Measurements from ENCODE around the gene ACSBG1.

GRCh38 chr15:78261062-78261461 lies 26.7 kb upstream of the ACSBG1 start:
- no peak for TF ChIP-seq CTCF (conservative IDR thresholded peaks at IDR 0.05; ENCODE audit: low read length)
- no peak for TF ChIP-seq EZH2phosphoT487 (IDR thresholded peaks at IDR 0.05; ENCODE audit: borderline replicate concordance, low read depth, low read length)

Data from OCI-LY7 (cell line).